T-helper 1 cell treated with Interleukin-12 subunit alpha and Interleukin-12 subunit beta and Interleukin-4 antibody, amounts not matched to agents 30 ng/mL and 1 ng/mL, for 36 hours (primary cell): ENCODE data around the gene SLC22A15. TPM values are rescaled to one million over a fixed set of nuclear protein-coding genes. Genes with fewer than 3 reads are reported as not detected.
"Not testable (repeated sequence)": the region's sequence is repeated elsewhere in the genome, so short reads cannot be mapped to it uniquely, and the experiment has no call there.

Experiments used
- intact Hi-C: fragments of 100-400 bp; cut with micrococcal nuclease; formaldehyde crosslinking; loops from one replicate; pipeline ENCODE4 v1.15.1; 2024
- total RNA-seq: library from RNA; stranded (reverse); gene quantifications from 2 replicates; pipeline ENCODE4 v1.2.3, GENCODE V29; 2022

Gene SLC22A15
- 0.27 and 1.4 TPM in 2 replicates for total RNA-seq

GRCh38 chr1:115976062-115976920, at the start of gene SLC22A15:
TSS of gene SLC22A15 (plus strand) at chr1:115976513. CDS start at chr1:115976628, 115 bp downstream.
- intact Hi-C loops = loop anchor here (1.0 kb wide), 3 partner anchors 30 to 327 kb away; no protein-coding TSS in a partner anchor

- intact Hi-C loops = no loop called here
Measured at GRCh38 chr1:115927971-115928370, 48.3 kb upstream of the SLC22A15 start.

- intact Hi-C loops = no loop called here
Measured at GRCh38 chr1:115929881-115930280, 46.4 kb upstream of the SLC22A15 start.

- intact Hi-C loops = no loop called here
Measured at GRCh38 chr1:115933625-115934024, 42.7 kb upstream of the SLC22A15 start.

- intact Hi-C loops = no loop called here
Measured at GRCh38 chr1:115939455-115939854, 36.9 kb upstream of the SLC22A15 start.

- intact Hi-C loops = no loop called here
Measured at GRCh38 chr1:115946116-115946515, 30.2 kb upstream of the SLC22A15 start.

GRCh38 chr1:115949156-115949555, 27.2 kb upstream of the SLC22A15 start:
- intact Hi-C loops = no loop called here

- intact Hi-C loops = no loop called here
Measured at GRCh38 chr1:115951560-115951959, 24.8 kb upstream of the SLC22A15 start.

GRCh38 chr1:115952547-115952946, 23.8 kb upstream of the SLC22A15 start:
- intact Hi-C loops = no loop called here

GRCh38 chr1:115953180-115953579, 23.1 kb upstream of the SLC22A15 start:
- intact Hi-C loops = no loop called here

- intact Hi-C loops = no loop called here
Measured at GRCh38 chr1:115954684-115955083, 21.6 kb upstream of the SLC22A15 start.

- intact Hi-C loops = no loop called here
Measured at GRCh38 chr1:115955228-115955627, 21.1 kb upstream of the SLC22A15 start.

- intact Hi-C loops = no loop called here
Measured at GRCh38 chr1:115958866-115959265, 17.4 kb upstream of the SLC22A15 start.

GRCh38 chr1:115969509-115969908, 6.8 kb upstream of the SLC22A15 start:
- intact Hi-C loops = no loop called here

GRCh38 chr1:115971778-115972177, 4.5 kb upstream of the SLC22A15 start:
- intact Hi-C loops = not testable (repeated sequence)

- intact Hi-C loops = no loop called here
Measured at GRCh38 chr1:115973154-115973553, 3.2 kb upstream of the SLC22A15 start.

- intact Hi-C loops = loop anchor here (1.0 kb wide), 3 partner anchors 31 to 326 kb away; no protein-coding TSS in a partner anchor
Measured at GRCh38 chr1:115975569-115976061, 698 bp upstream of the SLC22A15 start.

GRCh38 chr1:115976921-115977498, 697 bp downstream of the SLC22A15 start:
- intact Hi-C loops = loop anchor here (1.0 kb wide), 3 partner anchors 29 to 328 kb away; no protein-coding TSS in a partner anchor

- intact Hi-C loops = no loop called here
Measured at GRCh38 chr1:115977499-115978258, 1.4 kb downstream of the SLC22A15 start.

- intact Hi-C loops = no loop called here
Measured at GRCh38 chr1:115978292-115978941, 2.1 kb downstream of the SLC22A15 start.

- intact Hi-C loops = no loop called here
Measured at GRCh38 chr1:115980156-115980555, 3.8 kb downstream of the SLC22A15 start.
